ENCODE data around the gene PTPN23.

- TF ChIP-seq EP300 (IDR thresholded peaks at IDR 0.05) (no peak), CTCF (IDR thresholded peaks at IDR 0.05) (no peak)
Measured at GRCh38 chr3:47440131-47440530, 59.3 kb downstream of the PTPN23 start.
